HL-60/S4 treated with retinoic acid at 250 ng/mL for 4 days and 3 days (cell line): ENCODE measurements around the gene IER2.
"Not testable (repeated sequence)": the region's sequence is repeated elsewhere in the genome, so short reads cannot be mapped to it uniquely, and the experiment has no call there.

Experiments used
- in situ Hi-C: fragments of 300-500 bp; cut with MboI; formaldehyde crosslinking; loops from 2 replicates; pipeline ENCODE4 v1.7.0; 2022; ENCODE audit warnings: low sequenced_read_pairs

Gene IER2

DNA sequence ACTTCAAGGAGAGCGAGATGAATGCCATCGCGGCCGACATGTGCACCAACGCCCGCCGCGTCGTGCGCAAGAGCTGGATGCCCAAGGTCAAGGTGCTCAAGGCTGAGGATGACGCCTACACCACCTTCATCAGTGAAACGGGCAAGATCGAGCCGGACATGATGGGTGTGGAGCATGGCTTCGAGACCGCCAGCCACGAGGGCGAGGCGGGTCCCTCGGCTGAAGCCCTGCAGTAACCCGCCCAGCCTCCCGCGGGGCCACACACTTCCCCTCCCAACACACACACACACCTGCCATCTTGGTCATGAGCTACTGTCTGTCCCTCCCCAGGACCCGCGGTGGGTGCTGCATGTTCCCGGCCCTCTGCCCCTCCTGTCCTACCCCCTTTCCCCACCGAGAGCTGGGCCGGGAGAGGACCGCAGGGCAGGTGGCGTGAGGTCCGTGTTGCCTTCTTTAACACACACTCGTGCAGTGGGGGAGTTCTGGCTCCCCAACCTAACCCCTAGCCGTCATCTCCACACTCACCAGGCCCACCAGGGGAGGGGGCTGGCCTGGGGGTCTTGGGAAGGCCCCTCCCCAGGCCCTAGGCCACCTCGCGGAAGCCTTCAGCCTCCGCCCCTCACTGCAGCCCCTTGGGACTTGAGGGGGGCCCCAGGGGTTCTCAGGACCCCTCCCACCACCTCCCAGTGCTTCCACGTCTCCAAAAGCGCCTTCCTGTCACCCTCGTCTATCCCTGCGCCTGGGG, 11.9 kb upstream of the IER2 start:
- in situ Hi-C loops, result no loop called here

DNA sequence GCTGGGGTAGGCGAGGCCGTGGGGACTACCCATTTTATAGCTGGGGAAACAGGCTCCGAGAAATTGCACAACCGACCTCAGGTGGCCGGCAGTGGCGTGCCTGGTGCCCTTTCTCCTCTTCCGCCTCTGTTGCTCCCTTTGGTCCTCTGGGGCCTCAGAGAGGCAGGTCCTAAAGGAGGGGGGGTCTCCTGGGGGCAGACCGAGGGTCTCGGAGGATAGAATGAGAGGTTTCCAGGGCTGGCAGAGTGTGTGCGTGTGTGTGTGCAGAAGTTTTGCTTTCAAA, 11.4 kb upstream of the IER2 start:
- in situ Hi-C loops, result no loop called here

DNA sequence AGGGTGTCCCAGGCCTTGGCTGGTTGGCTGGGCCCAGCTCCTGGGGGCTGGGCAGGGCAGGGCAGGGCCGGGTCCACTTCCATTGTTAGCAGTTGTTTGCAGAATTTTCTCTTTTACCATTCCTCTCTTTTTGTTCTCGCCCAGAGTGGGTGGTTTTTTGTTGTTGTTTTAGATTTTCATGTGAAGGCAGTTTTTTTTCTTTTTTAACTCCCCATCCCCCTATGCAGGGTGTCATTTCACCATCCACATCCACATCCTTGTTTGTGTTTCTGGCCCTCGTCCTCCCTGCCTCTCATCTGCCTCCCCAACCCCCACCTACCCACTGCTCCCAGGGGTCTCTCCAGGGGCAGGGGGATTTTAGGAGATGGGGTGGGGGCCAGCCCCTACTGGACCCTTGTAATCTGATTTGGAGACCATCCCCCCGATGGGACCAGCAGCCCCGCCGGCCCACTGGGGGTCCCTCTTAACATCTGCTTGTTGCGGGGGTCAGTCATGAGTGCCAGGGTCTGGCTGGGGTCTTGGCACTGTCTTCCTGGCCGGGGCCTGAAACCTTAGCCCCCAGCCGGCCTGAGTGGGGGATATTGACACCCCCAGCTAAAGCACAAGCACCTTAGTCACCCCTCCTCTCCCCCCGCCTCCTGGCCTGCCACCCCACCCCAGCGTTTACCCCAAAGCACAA, 10.4 kb upstream of the IER2 start:
- in situ Hi-C loops, result no loop called here

DNA sequence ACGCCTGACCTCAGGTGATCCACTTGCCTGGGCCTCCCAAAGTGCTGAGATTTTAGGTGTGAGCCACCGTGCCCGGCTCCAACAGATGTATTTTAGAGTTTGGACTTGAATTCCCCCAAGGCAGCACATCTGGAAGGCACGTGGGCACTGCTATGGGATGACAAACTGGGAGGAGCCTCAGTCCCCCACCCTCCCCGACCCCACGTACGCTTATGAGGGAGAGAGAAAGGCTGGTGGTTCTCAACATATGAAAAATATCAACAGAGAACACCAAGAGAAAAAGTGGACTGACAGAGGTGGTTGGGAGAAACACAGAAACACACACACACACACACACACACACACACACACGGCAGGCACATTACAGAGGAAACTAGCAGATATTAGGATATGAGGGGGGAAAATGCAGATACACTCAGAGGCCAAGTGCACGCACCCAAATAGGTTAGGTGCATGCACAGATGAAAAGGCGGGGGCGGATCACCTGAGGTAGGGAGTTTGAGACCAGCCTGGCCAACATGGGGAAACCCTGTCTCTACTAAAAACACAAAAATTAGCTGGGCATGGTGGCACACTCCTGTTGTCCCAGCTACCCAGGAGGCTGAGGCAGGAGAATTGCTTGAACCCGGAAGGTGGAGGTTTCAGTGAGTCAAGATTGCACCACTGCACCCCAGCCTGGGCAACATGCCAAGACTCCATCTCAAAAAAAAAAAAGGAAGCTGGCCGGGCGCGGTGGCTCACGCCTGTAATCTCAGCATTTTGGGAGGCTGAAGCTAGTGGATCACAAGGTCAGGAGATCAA, 3.2 kb upstream of the IER2 start:
- in situ Hi-C loops, result no loop called here

DNA sequence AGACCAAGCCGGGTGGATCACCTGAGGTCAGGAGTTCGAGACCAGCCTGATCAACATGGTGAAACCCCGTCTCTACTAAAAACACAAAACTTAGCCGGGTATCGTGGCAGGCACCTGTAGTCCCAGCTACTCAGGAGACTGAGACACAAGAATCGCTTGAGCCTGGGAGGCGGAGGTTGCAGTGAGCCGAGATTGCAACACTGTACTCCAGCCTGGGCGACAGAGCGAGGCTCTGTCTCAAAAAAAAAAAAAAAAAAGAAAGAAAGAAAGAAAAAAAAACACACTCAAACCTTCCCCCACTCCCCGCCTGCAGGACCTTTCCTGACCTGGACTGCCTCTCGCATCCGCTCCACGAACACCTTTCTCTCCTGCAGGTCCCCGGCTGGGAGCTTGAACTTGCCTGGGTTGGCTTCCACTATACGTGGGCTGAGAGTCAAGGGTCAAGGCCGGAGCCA, 1.0 kb upstream of the IER2 start:
- in situ Hi-C loops, result not testable (repeated sequence)

DNA sequence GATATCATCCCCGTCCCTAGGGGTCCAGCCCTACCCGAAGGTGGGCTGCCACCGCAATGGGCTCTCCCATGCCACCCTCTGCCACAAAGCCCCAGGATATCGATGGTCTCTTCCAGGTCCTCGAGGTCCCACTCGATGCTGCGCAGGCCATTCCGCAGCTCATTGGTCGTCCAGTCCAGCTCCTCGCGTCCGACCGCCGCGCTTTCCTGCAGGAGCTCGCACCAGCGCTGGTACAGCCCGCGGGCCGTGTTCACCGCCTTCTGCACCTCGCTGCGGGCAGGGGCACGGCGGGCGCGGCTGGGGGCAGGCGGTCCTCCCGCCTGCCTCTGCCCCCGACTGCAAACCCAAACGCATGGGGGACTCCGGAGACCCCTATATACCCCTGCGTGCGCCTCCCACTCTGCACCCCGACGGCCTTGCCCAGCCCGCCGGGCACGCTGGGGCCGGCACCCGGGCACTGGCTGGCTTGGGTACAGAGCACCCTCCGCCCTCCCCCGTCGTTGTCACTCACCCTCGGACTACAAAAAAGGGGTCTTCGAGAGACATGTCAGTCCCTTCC, 504 bp upstream of the IER2 start:
- in situ Hi-C loops, result no loop called here

DNA sequence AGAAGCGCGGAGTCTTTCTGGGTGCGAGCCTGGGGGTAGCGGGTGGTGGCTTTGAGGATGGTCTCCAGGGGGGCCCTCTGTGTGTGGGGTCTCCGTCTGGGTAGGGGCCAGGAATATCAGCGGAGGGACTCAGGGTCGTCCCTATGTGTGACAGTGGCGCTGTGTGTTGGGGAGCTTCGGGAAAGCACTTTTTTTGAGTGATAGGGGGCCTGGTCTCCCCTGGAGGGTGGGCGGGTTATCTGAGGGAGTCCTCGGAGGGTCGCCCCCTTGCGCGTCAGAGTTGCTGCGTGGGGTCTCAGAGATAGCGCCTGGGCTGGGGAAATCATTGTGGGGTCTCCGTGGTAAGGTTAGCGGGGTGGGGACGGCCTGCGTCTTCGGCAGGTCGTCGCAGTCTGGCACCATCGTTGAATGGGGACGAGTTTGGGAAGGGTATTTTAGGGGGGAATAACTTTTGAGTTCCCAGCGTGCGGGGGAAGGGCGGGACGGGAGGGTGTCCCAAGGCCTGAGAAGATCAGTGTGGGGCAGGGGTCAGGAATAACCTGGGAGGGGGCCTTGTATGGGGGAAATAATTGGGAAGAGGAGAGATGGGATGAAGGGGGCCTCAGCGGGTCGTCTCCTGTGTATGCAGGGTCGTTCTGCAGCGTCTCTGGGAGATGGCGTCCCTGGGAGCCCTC, 857 bp downstream of the IER2 start:
- in situ Hi-C loops, result no loop called here

DNA sequence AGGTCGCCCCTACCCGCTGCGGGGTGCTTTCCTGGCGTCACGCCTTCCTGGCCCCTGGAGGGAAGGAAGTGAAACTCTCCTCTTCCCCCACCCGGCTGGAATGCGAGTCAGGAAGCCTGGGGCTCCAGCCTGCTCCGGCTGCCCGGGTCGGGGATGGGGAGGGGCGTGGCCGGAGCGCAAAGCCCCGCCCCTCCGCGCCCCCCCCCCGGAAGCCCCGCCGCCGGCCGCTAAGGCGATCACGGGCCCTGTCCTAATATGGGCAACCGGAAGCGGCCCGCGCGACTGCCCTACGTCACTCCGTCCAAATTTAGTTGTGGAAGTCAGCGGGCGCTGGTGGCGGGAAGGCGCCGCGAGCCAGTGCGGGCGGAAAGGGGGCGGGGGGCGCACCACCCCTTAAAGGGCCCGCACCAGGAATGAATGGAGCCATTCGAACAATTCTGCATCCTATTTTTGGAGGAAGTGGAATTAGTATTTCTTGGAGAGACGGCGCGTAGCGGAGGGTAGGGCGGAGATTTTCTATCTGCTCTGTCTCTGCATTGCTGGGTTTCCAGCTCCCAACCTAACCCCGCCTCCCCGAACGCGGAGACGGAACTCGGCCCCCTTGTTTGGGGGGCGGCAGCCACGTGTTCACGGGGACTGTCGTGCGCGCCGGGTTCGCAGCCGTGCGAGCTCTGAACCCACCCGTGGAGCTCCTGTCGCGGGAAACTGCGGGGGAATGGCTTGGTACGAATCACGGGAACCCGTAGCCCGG, 1.6 kb downstream of the IER2 start:
- in situ Hi-C loops, result no loop called here

DNA sequence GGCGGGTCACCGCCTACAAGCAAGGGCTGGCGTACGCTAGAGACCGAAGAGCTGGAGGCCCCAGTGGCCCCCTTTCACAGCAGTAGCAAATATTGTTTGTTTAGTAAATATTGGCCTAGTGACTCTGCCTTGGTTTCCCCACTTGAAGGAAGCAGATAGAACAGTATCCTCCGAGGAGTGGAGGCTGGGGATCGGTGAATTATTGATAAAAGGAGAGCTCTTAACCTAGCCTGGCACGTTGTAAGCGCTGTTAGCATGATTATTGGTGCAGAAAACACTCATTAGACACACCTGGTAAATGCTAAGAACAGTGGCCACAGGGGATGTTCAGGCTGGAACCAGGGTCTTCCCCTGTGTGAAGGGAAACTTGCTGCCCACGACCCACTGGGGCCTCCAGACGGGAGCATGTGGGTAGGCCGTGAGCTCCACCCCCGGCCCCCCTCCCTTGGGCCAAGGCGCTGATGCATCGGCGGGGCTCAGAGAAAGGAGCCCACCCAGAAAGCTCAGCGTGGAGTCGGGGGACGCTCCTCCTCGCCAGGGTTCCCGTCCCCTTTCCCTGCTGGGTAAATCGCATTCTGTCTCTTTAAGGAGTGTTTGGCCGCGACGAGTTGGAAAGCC, 2.3 kb downstream of the IER2 start:
- in situ Hi-C loops, result no loop called here

DNA sequence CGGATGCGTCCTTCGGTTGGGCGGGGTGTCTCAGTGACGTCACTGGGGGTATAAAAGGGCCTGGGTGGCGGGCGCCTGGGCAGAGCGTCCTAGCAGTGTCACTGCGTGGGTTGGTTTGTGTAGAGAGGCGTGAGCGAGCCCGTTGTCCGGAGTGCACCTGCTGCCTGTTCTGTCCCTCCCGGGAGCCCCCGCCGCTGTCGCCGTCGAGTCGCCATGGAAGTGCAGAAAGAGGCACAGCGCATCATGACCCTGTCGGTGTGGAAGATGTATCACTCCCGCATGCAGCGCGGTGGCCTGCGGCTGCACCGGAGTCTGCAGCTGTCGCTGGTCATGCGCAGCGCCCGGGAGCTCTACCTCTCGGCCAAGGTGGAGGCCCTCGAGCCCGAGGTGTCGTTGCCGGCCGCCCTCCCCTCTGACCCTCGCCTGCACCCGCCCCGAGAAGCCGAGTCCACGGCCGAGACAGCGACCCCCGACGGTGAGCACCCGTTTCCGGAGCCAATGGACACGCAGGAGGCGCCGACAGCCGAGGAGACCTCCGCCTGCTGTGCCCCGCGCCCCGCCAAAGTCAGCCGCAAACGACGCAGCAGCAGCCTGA, 2.9 kb downstream of the IER2 start:
- in situ Hi-C loops, result no loop called here

DNA sequence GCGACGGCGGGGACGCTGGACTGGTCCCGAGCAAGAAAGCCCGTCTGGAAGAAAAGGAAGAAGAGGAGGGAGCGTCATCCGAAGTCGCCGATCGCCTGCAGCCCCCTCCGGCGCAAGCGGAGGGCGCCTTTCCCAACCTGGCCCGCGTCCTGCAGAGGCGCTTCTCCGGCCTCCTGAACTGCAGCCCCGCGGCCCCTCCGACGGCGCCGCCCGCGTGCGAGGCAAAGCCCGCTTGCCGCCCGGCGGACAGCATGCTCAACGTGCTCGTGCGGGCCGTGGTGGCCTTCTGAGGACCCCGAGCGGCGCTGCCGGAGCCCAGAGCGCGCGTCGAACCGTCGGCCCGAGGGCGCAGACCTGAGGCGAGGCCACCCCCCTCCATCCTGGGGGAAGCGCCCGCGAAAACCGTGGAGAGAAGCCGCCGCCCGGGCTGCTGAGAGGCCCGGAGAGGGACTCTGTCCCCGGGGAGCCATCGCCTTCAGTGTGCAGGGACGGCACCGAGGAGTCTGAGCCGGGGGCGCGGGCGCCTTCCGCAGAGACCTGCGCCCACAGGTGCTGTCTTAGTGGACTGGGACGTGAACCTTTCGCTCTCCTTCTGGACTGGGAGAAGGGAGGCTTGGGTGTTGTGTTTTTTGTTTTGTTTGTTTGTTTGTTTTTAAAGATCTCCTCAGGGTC, 3.5 kb downstream of the IER2 start:
- in situ Hi-C loops, result no loop called here

DNA sequence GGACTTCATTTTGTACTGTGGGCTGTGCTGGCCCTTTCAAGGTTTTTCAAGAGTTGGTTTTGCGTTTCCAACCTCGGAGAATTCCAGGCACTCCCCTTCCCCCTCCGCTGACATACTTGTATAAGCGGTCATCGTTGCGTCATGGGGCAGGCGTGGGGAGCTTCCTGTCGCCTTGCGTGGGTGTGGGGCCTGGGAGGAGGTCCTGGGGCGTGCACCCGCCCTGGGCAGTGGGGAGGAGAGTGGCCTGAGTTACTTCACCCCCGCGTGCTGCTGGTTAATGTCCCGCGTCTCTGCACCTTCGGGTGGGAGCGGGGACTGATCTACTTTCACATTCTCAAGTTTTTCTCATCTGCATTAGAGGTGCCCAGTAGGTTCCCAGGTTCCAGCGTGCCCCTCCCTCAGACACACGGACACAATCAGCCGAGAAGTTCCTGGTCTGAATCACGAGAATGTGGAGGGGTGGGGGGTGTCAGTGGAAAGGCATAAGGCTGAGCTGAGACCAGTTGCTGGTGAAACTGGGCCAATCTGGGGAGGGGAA, 4.1 kb downstream of the IER2 start:
- in situ Hi-C loops, result no loop called here

DNA sequence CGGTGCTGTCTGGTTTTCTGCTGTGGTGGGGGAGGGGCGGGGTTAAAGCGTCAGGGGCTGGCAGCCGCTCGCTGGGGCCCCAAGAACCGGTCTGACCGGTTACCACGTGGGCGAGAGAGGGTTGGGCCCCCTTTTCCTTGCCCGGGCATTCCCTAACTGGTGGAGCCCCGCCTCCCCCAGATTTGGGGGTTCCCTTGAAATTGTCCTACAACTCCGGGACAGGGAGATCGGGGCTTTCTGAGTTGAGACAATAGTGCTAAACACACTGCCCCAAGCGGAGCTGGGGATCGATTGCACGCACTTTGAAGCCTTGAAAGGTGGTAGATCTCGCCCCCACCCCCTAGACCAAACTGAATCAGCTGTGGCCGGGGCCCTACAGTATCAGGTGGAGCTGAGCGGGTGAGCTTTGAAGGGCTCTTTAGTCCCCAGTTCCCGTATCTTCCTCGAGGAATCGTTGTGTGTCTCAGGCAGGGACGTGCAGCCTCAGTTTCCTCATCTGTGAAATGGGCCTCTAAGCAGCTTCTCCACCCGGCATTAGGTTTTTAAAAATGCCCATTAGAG, 4.8 kb downstream of the IER2 start:
- in situ Hi-C loops, result no loop called here

DNA sequence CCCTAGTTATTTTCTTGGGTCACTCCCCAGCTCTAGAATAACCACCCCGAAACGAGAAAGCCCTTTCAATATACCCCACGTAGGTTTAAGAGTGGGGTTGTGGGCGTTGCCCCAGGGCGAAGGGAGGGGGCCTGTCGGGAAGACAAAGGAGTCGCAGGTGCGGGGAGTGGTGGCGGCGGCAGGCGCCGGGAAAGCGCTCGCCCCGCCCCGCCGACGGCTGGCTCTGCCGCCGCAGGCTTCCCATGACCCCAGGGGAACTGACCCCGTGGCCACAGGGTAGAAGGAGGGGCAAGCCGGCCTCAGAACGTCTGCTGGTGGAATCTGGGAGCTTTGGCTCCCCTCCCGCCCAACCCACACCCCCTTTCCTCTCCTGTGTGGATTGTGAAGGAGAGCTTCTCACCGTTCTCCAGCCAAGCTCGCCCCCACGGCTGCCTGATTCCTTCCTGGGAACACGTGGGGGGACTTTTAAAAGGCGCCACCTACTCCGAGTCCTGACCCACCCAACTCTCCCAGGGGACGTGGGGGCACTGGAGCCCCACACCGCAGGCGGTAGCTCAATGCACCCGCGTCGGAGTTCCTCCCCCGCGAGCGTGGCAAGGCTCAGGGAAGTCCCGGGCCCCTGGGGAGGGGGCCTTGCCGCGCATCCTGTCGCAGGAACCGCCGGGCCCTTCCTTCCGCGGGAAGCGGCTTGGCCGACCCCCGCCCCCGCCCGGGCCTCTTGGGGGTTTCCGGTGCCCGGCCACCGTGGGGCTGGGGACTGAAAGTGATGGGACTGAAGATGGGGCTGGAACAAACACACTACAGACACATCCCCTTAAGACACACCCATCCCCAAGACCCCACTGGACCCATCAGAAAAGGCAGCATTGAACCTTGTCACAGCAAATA, 5.5 kb downstream of the IER2 start:
- in situ Hi-C loops, result no loop called here

DNA sequence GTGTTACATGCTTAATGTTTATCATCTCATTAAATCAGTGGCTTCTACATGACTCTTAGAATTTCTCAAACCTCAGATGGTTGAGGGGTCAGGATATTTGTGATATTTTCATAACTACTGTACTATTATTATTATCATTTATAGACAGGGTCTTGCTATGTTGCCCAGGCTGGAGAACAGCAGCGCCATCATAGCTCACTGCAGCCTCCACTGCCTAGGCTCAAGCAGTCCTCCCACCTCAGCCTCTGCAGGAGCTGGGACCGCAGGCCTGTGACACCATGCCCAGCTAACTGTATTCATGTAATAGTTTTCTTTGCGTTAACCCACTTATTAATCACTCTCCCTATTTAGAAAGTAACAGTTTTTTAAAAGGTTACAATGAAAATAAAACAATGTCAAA, 9.5 kb downstream of the IER2 start:
- in situ Hi-C loops, result no loop called here

DNA sequence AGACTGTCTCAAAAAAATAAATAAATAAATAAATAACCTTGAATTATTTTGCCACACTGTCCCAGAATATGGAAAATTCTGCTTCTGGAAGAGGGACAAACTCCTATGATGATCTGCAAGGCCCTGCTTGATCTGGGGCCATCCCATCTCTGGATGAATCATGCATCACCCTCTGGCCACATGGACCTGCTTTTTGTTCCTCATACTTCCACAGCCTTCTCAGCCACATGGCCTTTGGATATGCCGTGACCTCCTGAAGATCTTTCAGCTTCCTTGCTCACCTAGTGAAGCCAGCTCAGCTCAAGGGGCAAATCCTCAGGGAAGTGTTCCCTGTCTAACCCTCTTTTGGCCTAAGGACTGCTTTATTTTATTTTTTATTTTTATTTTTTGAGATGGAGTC, 10.3 kb downstream of the IER2 start:
- in situ Hi-C loops, result no loop called here
